HCT116 (cell line): Measurements from ENCODE around the gene RPRM.

Experiments
- ATF3 ChIP-seq: IDR thresholded peaks from 2 replicates; pipeline ENCODE4 v1.6.1; 2012
- CTCF ChIP-seq, 3 experiments: fragments of 200-600 bp in 1 of 3; sonication (generic) in 1 of 3; IDR thresholded peaks in 2 of 3; conservative IDR thresholded peaks in 1 of 3; 2 replicates each; pipeline ENCODE4 v1.5.1; 2012 to 2017; ENCODE audit warnings: low read depth in 2 of 3, low read length in 2 of 3, antibody characterized with exemption in 1 of 3, borderline replicate concordance in 1 of 3, control low read depth in 1 of 3, mild to moderate bottlenecking in 1 of 3, mixed read lengths in 1 of 3, mixed run types in 1 of 3, moderate library complexity in 1 of 3; ENCODE audit not compliant: insufficient read depth in 1 of 3
- JUND ChIP-seq: IDR thresholded peaks from 2 replicates; pipeline ENCODE4 v1.6.1; 2012
- RAD21 ChIP-seq: IDR thresholded peaks from 2 replicates; pipeline ENCODE4 v1.6.1; 2012; ENCODE audit warnings: low read depth, mild to moderate bottlenecking

- TF ChIP-seq CTCF (IDR thresholded peaks at IDR 0.05 in 2 of 3, conservative IDR thresholded peaks at IDR 0.05 in 1 of 3; ENCODE audit: borderline replicate concordance in 1 of 3, insufficient read depth in 1 of 3, low read depth in 2 of 3, low read length in 2 of 3), result no peak
- no peak for TF ChIP-seq JUND
- TF ChIP-seq ATF3, result no peak
- no peak for TF ChIP-seq RAD21
Observed at GRCh38 chr2:153477636-153478288, 800 bp downstream of the RPRM start.
